HepG2 (cell line): ENCODE measurements around the gene VPS11. TPM values are rescaled to one million over a fixed set of nuclear protein-coding genes. Genes with fewer than 3 reads are reported as not detected.

ENCODE experiments used
- AFF4 ChIP-seq: sonication (generic); formaldehyde crosslinking; IDR thresholded peaks from 2 replicates; pipeline ENCODE4 v1.4.0; 2020; ENCODE audit warnings: missing genetic modification reagents
- CSRNP2 ChIP-seq: sonication (generic); formaldehyde crosslinking; conservative IDR thresholded peaks from 2 replicates; pipeline ENCODE4 v1.8.0; 2022; ENCODE audit warnings: low read depth, missing genetic modification reagents
- IKZF4 ChIP-seq: sonication (generic); formaldehyde crosslinking; IDR thresholded peaks from 2 replicates; pipeline ENCODE4 v1.5.1; 2020; ENCODE audit warnings: borderline replicate concordance, mild to moderate bottlenecking, low read depth, missing genetic modification reagents; ENCODE audit errors: not compliant biosample characterization
- IRF9 ChIP-seq: sonication (generic); formaldehyde crosslinking; IDR thresholded peaks from 2 replicates; pipeline ENCODE4 v1.8.0; 2022; ENCODE audit warnings: missing genetic modification reagents, mild to moderate bottlenecking, borderline replicate concordance
- STAG1 ChIP-seq: sonication (generic); formaldehyde crosslinking; IDR thresholded peaks from 2 replicates; pipeline ENCODE4 v1.4.0; 2020; ENCODE audit warnings: missing genetic modification reagents
- SUZ12 ChIP-seq: fragments of 150-350 bp; IDR thresholded peaks from 2 replicates; pipeline ENCODE4 v1.6.1; 2014; ENCODE audit warnings: low read depth, low read length
- ZFP91 ChIP-seq: sonication (generic); formaldehyde crosslinking; IDR thresholded peaks from 2 replicates; pipeline ENCODE4 v1.9.0; 2022; ENCODE audit warnings: missing genetic modification reagents, mild to moderate bottlenecking, borderline replicate concordance
- ZMAT5 ChIP-seq: sonication (generic); formaldehyde crosslinking; IDR thresholded peaks from 2 replicates; pipeline ENCODE4 v1.5.0; 2020; ENCODE audit warnings: mild to moderate bottlenecking, low read depth, missing genetic modification reagents, borderline replicate concordance
- ZNF232 ChIP-seq: sonication (generic); formaldehyde crosslinking; IDR thresholded peaks from 2 replicates; pipeline ENCODE4 v1.4.0; 2020; ENCODE audit warnings: missing genetic modification reagents, borderline replicate concordance
- polyA plus RNA-seq, 8 experiments: library from polyadenylated mRNA; depleted of rRNA in 3 of 8; stranded (reverse) in 7 of 8; unstranded in 1 of 8; fragments of >200 nt; fragmentation: Illumina TruSeq in 4 of 8; extraction: Trizol in 4 of 8; gene quantifications; 2 replicates each; pipeline versions ENCODE4 v1.2.1 to v1.2.3, GENCODE V29; 2011 to 2016; ENCODE audit warnings: low read depth in 4 of 8, missing spikeins in 1 of 8, mixed read lengths in 1 of 8; ENCODE audit not compliant: insufficient read depth in 1 of 8
- total RNA-seq, 5 experiments: library from RNA; depleted of rRNA; stranded (reverse); fragments of >200 nt; fragmentation: Illumina TruSeq; extraction: Trizol; gene quantifications; 2 replicates each; pipeline ENCODE4 v1.2.3, GENCODE V29; 2016; ENCODE audit warnings: low read depth in 1 of 5

Gene VPS11
- total and polyA plus RNA-seq, 2 of the 13 experiments (the other 11 are each of a cell fraction or from before 2014, with no cell fraction given) = 13.7 to 21.6 TPM

- no peak for TF ChIP-seq IKZF4 (CRISPR knock-in tag)
- TF ChIP-seq ZNF232 = peak; percentile 75; the same call in 1 of the 2 replicates
- TF ChIP-seq ZMAT5 = no peak
- no peak for TF ChIP-seq IRF9
- TF ChIP-seq ZFP91 (CRISPR knock-in tag) = no peak
- no peak for TF ChIP-seq SUZ12
- no peak for TF ChIP-seq CSRNP2 (CRISPR knock-in tag)
- TF ChIP-seq STAG1 (CRISPR knock-in tag) = 0 out of 2 replicates have a peak, but pooled peaks have one; percentile 9
- no peak for TF ChIP-seq AFF4 (CRISPR knock-in tag)
These were observed 26.6 kb downstream of the VPS11 start (continued) for GRCh38 chr11:119093942-119094815.
